Ishikawa (cell line): ENCODE results near the gene PUM1.

Experiments used
- CEBPB ChIP-seq: IDR thresholded peaks from 2 replicates; pipeline ENCODE4 v1.6.1; 2012
- CREB1 ChIP-seq: IDR thresholded peaks from 2 replicates; pipeline ENCODE4 v1.6.1; 2012; ENCODE audit warnings: low read depth
- EGR1 ChIP-seq: IDR thresholded peaks from 2 replicates; pipeline ENCODE4 v1.6.1; 2012
- EP300 ChIP-seq: IDR thresholded peaks from 2 replicates; pipeline ENCODE4 v1.6.1; 2012; ENCODE audit warnings: borderline replicate concordance
- FOXM1 ChIP-seq: IDR thresholded peaks from 2 replicates; pipeline ENCODE4 v1.6.1; 2012; ENCODE audit warnings: low read depth, borderline replicate concordance
- MAX ChIP-seq: IDR thresholded peaks from 2 replicates; pipeline ENCODE4 v1.6.1; 2012
- NFIC ChIP-seq: IDR thresholded peaks from 2 replicates; pipeline ENCODE4 v1.6.1; 2012
- RAD21 ChIP-seq: IDR thresholded peaks from 2 replicates; pipeline ENCODE4 v1.6.1; 2012; ENCODE audit warnings: low read depth
- REST ChIP-seq: IDR thresholded peaks from 2 replicates; pipeline ENCODE4 v1.6.1; 2012; ENCODE audit warnings: low read depth, mild to moderate bottlenecking
- TAF1 ChIP-seq: IDR thresholded peaks from 2 replicates; pipeline ENCODE4 v1.6.1; 2012; ENCODE audit warnings: low read depth, mild to moderate bottlenecking
- TCF12 ChIP-seq: IDR thresholded peaks from 2 replicates; pipeline ENCODE4 v1.6.1; 2012; ENCODE audit warnings: low read depth
- TEAD4 ChIP-seq: IDR thresholded peaks from 2 replicates; pipeline ENCODE4 v1.6.1; 2012
- USF1 ChIP-seq: IDR thresholded peaks from 2 replicates; pipeline ENCODE4 v1.6.1; 2012
- YY1 ChIP-seq: IDR thresholded peaks from 2 replicates; pipeline ENCODE4 v1.6.1; 2012; ENCODE audit warnings: low read depth
- ZBTB7A ChIP-seq: IDR thresholded peaks from 2 replicates; pipeline ENCODE4 v1.6.1; 2012; ENCODE audit warnings: low read depth

Gene PUM1

GRCh38 chr1:30933874-30934252, 131.7 kb downstream of the PUM1 start:
- TF ChIP-seq USF1 (no peak), YY1 (no peak), CEBPB (no peak)

GRCh38 chr1:30930631-30931173, 134.8 kb downstream of the PUM1 start:
- TF ChIP-seq TEAD4 (no peak), ZBTB7A (no peak), RAD21 (no peak), FOXM1 (no peak), NFIC (no peak), CEBPB (no peak)

- TF ChIP-seq TCF12 (no peak), FOXM1 (no peak), REST (no peak), RAD21 (no peak), EP300 (no peak), EGR1 (no peak), MAX (no peak), USF1 (no peak), NFIC (no peak), ZBTB7A (no peak), YY1 (no peak), TEAD4 (no peak), CREB1 (no peak), CEBPB (no peak), TAF1 (no peak)
Measured at GRCh38 chr1:30929944-30930525, 135.5 kb downstream of the PUM1 start.

- TF ChIP-seq EP300 (no peak), RAD21 (peak; percentile 59)
Measured at GRCh38 chr1:30929135-30929889, 136.2 kb downstream of the PUM1 start.

GRCh38 chr1:30928789-30929134, 136.8 kb downstream of the PUM1 start:
- TF ChIP-seq RAD21, result no peak
- TF ChIP-seq MAX, result no peak

DNA sequence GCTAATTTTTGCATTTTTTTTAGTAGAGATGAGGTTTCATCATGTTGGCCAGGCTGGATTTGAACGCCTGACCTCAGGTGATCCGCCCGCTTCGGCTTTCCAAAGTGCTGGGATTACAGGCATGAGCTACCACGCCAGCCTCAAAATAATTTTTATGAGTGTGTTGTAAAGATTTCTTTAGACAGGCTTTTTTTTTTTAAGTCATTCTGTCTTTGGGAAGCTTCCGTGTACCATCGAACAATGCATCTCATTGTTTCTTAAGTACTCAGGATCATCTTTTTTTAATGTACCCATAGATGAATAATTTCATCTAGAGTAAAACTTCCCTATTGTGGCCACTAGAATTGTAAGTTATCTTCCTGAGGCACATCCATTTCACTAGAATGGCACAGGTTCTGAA, 137.3 kb downstream of the PUM1 start:
- TF ChIP-seq YY1 (no peak), RAD21 (no peak), TCF12 (no peak), MAX (no peak), NFIC (no peak), EP300 (no peak)

DNA sequence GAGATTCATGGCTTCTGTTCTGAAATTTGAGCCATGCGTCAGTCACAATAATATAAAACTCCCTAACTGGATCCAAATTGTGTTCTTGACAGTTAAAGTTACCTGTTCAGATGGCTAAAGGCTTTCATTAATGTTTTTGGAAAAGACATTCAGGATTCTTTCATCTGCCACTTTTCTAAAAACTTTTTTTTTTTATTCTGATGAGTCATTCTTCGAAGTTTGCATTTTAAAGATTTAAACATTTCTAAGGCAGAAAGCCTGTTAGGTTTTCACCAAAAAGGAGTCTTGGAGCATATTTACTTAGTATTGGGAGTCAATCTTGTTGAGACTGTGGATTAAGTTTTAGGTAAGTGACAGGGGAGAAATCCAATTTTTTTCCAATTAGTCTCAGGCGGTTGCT, 138.1 kb downstream of the PUM1 start:
- TF ChIP-seq YY1, result no peak
- no peak for TF ChIP-seq FOXM1
- no peak for TF ChIP-seq ZBTB7A
- TF ChIP-seq TCF12, result no peak

DNA sequence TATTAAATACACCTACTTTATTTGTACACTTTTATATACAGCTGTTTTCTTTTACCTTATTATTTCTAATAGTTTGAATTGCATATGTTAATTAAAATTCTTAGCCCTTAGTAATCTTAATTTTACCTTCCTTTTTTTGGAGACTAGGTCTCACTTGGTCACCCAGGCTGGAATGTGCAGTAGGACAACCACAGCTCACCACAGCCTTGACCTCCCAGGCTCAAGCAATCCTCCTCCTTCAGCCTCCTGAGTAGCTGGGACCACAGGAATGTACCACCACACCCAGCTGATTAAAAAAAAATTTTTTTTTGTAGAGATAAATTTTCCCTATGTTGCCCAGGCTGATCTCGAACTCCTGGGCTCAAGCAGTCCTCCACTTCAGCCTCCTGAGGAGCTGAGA, 141.9 kb downstream of the PUM1 start:
- no peak for TF ChIP-seq USF1
- TF ChIP-seq ZBTB7A, result no peak
- no peak for TF ChIP-seq CREB1
- no peak for TF ChIP-seq RAD21
- TF ChIP-seq CEBPB, result no peak
- TF ChIP-seq TAF1, result no peak
- TF ChIP-seq FOXM1, result no peak
- no peak for TF ChIP-seq TCF12
- no peak for TF ChIP-seq EGR1
- TF ChIP-seq NFIC, result no peak
- TF ChIP-seq TEAD4, result no peak
- TF ChIP-seq EP300, result no peak
- no peak for TF ChIP-seq YY1
- no peak for TF ChIP-seq REST
- TF ChIP-seq MAX, result no peak
